ENCODE measurements around the gene GPR17.
A peak's percentile ranks its signal among the peaks of the same experiment; 100 is the strongest.

GPR17 gene

DNA sequence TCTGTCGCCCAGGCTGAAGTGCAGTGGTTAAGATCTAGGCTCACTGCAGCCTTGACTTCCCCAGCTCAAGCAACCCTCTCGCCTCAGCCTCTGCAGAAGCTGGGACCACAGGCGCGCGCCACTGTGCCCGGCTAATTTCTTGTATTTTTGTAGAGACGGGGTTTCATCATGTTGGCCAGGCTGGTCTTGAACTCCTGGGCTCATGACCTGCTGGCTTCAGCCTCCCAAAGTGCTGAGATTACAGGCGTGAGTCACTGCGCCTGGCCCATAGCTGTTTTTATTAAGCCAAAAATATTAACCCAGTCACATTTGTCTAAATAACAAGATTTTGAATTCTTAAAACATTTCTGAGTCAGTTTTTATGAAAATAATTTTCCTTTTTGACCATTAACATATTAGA is 49.0 kb downstream of the GPR17 start:
- DNase-seq (ENCODE audit: low read depth) = no peak

DNA sequence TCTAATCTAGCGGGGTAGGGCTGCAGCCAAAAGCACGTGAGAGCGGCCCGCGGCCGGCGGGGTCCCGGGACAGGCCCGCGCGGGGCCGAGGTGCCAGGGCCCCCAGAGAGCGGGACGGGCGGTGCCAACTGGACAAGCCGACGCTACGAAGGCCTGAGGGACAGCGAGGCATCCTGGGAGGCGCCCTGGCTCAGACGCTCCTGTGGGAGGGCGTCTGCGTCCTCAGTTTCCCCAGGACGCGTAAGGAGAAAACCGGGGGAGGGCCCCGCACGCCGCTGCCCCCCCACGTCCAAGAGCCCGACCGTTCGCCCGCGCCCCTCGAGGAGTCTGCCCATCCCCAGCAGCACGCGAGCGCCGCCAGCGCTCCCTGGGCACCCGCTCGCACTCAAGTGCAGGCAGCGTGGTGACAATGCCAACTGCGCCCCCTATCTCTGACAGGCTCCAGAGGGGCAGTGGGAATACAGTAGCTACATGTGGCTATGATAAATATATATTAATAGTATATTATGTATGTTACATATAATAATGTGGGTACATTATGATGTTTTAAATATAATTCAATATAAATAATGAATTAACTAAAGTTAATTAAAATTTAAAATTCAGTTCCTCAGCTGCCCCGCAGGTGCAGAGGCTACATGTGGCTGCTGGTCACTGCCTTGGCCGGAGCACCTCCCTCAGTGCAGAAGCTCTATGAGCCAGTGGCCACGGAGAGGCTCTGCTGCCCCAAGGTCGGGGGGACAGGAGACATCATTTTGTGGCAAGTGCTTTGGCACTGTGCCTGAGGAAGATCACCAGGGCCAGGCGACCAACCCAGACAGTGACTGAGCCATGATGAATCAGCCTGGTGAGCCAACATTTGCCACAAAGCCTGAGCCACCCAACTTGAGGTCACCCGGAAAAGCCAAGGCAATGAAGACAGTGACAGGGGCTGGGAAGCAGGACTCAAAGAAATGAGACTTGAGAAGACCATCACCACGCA is 49.8 kb downstream of the GPR17 start:
- DNase-seq (ENCODE audit: low read depth) = no peak

DNA sequence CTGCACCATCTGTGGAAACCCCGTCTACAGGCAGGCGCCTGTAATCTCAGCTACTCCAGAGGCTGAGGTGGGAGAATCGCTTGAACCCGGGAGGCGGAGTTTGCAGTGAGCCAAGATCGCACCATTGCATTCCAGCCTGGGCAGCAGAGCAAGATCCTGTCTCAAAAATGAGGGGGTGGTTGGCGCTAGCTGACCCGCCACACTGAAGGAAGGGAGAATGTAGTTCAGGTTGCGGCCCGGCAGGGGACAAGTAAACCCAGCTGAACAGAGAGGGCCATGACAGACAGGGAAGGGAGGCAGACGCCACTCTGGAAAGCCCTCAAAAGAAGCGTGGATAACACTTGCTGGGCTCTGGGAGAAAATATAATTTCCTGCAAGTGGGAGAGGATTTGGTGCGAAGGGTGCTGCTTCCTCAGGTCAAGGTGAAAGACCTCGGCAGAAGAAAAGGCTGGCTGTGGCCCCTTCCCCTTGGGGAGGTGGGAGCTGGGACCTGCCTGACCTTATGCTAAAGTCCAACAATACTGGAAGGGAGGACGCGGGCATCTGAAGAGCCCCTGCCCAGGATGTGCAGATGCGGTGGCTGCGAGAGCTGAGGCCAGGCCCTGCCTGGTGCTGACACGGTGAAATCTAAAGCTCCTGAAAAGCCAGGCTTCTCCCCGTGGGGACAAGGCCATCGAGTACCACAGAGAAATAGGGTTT is 51.7 kb downstream of the GPR17 start:
- DNase-seq (ENCODE audit: low read depth) = no peak

DNA sequence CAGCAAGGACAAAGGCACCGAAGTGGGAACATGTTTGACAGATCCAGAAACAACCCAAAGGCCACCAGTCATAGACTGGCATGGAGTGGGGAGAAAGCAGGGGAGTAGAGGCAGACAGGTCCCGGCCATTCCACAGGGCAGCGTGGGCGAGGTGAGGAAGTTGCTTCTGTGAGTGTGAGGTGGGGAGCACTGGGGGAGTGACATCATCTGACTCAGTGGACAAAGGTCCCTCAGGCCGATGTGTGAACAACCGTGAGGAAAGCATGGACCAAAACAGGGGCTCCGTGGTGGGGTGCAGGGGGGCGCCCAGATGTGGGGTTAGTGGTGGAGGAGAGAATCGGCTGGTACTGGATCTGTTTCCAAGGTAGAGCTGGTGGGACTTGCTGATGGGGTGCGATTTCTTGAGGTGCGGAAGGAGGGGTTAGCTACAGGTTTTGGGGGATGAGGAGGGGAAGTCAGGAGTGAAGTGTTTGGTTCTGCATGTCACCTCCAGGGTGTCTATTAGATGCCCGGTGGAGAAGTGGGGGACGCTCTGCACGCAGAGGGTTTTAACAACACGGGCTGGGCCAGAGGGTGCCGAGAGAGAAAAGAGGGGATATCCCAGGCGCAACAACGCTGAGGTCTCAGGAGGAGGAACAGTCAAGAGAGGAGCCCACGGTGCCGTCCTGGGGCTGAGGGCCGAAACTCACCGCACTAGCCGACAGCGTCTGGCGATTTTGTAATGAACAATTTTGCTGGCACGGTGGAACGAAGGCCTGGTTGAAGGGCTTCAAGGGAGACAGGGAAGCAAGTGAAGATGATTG is 52.8 kb downstream of the GPR17 start:
- no peak for DNase-seq (ENCODE audit: low read depth)

DNA sequence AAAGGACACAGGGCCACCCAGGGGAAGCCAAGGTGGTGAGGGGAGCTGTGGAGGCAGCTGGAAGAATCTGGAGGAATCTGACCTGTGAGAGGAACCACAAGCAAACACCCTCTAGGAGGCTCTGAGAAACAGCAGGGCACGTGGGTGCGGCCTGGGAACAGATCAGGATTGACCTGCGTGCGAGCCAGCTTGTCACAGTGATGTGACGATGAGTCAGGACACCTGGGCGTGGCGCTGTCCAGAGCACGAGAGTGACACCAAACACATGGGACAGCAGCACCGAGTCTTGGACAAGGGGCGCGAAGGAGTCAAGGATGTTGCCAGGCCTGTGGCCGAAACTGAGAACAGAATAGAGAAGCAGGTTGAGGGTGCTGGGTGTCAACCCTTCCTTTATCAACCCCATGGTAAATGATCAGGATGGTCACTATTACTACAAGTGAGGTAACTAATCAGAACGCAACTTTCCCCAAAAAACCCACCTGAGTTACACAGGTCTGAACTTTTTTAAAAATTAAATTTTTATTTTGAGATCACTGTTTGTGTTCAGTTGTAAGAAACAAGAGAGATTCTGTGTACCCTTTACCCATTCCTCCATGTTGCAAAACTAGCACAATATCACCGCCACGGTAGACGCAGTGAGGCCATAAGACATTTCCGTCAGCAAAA is 54.7 kb downstream of the GPR17 start:
- DNase-seq (ENCODE audit: low read depth) = no peak

DNA sequence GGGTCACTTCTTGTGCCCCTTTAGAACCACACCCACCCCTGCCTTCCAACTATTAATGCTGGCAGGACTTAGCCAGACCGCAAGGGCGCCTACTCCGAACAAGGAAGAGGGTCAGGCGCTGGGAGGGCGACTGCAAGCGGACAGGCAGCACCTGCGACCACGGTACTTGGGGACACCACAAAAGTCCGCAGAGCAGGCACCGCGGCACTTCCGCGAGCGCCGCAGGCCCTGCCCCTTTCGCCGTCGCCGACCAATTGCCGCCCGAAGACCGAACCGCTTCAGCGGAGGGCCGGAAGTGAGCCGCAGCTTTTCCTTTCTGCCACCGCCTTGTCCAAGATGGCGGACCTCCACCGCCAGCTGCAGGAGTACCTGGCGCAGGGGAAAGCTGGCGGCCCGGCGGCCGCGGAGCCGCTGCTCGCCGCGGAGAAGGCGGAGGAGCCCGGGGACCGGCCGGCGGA is 55.3 kb downstream of the GPR17 start, which contains the start of gene SFT2D3:
Gene SFT2D3, plus strand, starts transcription at position 305 of the 458 bp plus-strand sequence. Its CDS starts 32 bp downstream, at position 337.
- DNase-seq (ENCODE audit: low read depth) = peak; percentile 83

DNA sequence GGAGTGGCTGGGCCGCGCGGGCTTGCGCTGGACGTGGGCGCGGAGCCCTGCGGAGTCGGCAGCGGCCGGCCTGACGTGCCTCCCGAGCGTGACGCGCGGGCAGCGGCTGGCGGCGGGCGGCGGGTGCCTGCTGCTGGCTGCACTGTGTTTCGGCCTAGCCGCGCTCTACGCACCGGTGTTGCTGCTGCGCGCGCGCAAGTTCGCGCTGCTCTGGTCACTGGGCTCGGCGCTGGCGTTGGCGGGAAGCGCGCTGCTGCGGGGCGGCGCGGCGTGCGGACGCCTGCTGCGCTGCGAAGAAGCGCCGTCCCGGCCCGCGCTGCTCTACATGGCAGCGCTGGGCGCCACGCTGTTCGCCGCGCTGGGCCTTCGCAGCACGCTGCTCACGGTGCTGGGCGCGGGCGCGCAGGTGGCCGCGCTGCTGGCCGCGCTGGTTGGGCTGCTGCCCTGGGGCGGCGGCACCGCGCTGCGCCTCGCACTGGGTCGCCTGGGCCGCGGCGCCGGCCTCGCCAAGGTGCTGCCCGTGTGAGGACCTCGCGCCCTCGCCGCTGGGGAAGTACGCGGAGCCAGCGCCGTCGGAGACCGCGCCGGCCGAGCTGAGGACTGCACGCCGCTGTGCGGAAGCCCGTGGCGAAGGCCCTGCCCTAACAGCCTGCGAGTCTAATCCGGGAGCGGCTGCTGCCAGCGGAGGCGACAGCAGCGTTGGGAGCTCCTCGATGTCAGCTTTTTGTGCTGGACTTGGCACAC is 55.9 kb downstream of the GPR17 start:
- peak; percentile 76 for DNase-seq (ENCODE audit: low read depth)

Data from activated T-helper 9 cell treated with anti-CD3 and anti-CD28 coated beads, Interleukin-2, amount 50 U/mL, for 16 hours (primary cell).